H1 (cell line): ENCODE results near the gene PDE4B. TPM values are rescaled to one million over a fixed set of nuclear protein-coding genes. Genes with fewer than 3 reads are reported as not detected.

Experiments
- CTCF ChIA-PET: fragments of 300-600 bp; sonication (Branson Sonifier 250); formaldehyde crosslinking; loops from one replicate; lab custom pipeline; 2021; ENCODE audit not compliant: partially characterized antibody; lab: Charles Lee
- POLR2A ChIA-PET: fragments of 300-600 bp; sonication (Branson Sonifier 250); formaldehyde crosslinking; loops from one replicate; lab custom pipeline; 2021; ENCODE audit warnings: inconsistent platforms; ENCODE audit not compliant: partially characterized antibody; lab: Charles Lee
- DNase-seq, 2 experiments: peaks; one replicate each; pipeline versions ENCODE4 v3.0.0 to v3.0.0-alpha.2; 2010 to 2022; ENCODE audit warnings: low spot score in 2 of 2, low read depth in 1 of 2, mixed read lengths in 1 of 2
- FAIRE-seq: peaks from 2 replicates; lab custom pipeline; 2011; peaks lifted over from hg19 to GRCh38; lab: Jason Lieb, UNC
- H2AFZ ChIP-seq: 2 replicates; pipeline ENCODE4 v1.8.1; 2012; ENCODE audit warnings: low read length, inconsistent platforms
- H2AK5ac ChIP-seq: 2 replicates; pipeline ENCODE4 v1.6.1; 2013; ENCODE audit warnings: low read depth, low read length
- H2BK120ac ChIP-seq: replicated peaks from 2 replicates; pipeline ENCODE3; 2013; ENCODE audit warnings: low read depth, low read length, inconsistent platforms
- H2BK12ac ChIP-seq: 2 replicates; pipeline ENCODE4 v1.6.1; 2013; ENCODE audit warnings: low read depth, low read length
- H2BK15ac ChIP-seq: 2 replicates; pipeline ENCODE4 v1.6.1; 2013; ENCODE audit warnings: low read length
- H2BK20ac ChIP-seq: 2 replicates; pipeline ENCODE4 v1.6.1; 2013; ENCODE audit warnings: low read length
- H2BK5ac ChIP-seq: 2 replicates; pipeline ENCODE4 v1.6.1; 2013; ENCODE audit warnings: low read depth, low read length
- H3K14ac ChIP-seq: 2 replicates; pipeline ENCODE4 v1.6.1; 2013; ENCODE audit warnings: inconsistent platforms; ENCODE audit not compliant: insufficient read length
- H3K18ac ChIP-seq: 2 replicates; pipeline ENCODE4 v1.6.1; 2013; ENCODE audit warnings: low read length; ENCODE audit errors: extremely low read depth
- H3K23ac ChIP-seq: 2 replicates; pipeline ENCODE4 v1.6.1; 2013; ENCODE audit warnings: inconsistent platforms; ENCODE audit not compliant: insufficient read length
- H3K23me2 ChIP-seq: 2 replicates; pipeline ENCODE4 v1.6.1; 2013; ENCODE audit warnings: low read depth, low read length
- H3K27ac ChIP-seq: 2 replicates; pipeline ENCODE4 v1.6.1; 2011; ENCODE audit warnings: low read depth, low read length, inconsistent platforms
- H3K27me3 ChIP-seq, 4 experiments: replicated peaks in 1 of 4; 1 replicate in 1 of 4; 2 replicates in 3 of 4; pipeline versions ENCODE4 v1.6.1 to v1.8.1; 2011 to 2013; ENCODE audit warnings: low read length in 3 of 4, mild to moderate bottlenecking in 3 of 4, inconsistent platforms in 2 of 4, mixed read lengths in 2 of 4, moderate library complexity in 1 of 4; ENCODE audit not compliant: control insufficient read depth in 3 of 4, insufficient read depth in 3 of 4; ENCODE audit errors: extremely low read depth in 1 of 4
- H3K36me3 ChIP-seq, 4 experiments: 2 replicates each; pipeline versions ENCODE4 v1.6.1 to v1.8.1; 2011 to 2013; ENCODE audit warnings: mild to moderate bottlenecking in 4 of 4, low read length in 3 of 4, moderate library complexity in 2 of 4, control low read depth in 1 of 4, inconsistent platforms in 1 of 4; ENCODE audit not compliant: insufficient read depth in 4 of 4, control insufficient read depth in 2 of 4
- H3K4ac ChIP-seq: replicated peaks from 2 replicates; pipeline ENCODE3; 2013; ENCODE audit warnings: low read length, low read depth, mixed read lengths, inconsistent platforms; ENCODE audit not compliant: insufficient read length
- H3K4me1 ChIP-seq, 4 experiments: replicated peaks in 1 of 4; 1 replicate in 1 of 4; 2 replicates in 3 of 4; pipeline versions ENCODE4 v1.6.1 to v1.8.1; 2011 to 2013; ENCODE audit warnings: low read length in 3 of 4, inconsistent platforms in 2 of 4, mixed read lengths in 1 of 4; ENCODE audit not compliant: insufficient read depth in 4 of 4, control insufficient read depth in 3 of 4
- H3K4me2 ChIP-seq, 2 experiments: 2 replicates each; pipeline versions ENCODE4 v1.6.1 to v1.8.1; 2011 to 2013; ENCODE audit warnings: low read depth in 2 of 2, low read length in 2 of 2, control low read depth in 1 of 2, inconsistent platforms in 1 of 2, mild to moderate bottlenecking in 1 of 2; ENCODE audit not compliant: insufficient read depth in 1 of 2
- H3K4me3 ChIP-seq, 4 experiments: fragments of 200-600, 300-600 bp in 1 of 4; sonication (generic), shearing (Covaris generic), sonication (Bioruptor Twin) in 1 of 4; 2 replicates each; pipeline versions ENCODE4 v1.5.1 to v1.8.1; 2011 to 2016; ENCODE audit warnings: low read length in 4 of 4, low read depth in 3 of 4, control low read depth in 2 of 4, inconsistent platforms in 2 of 4, mild to moderate bottlenecking in 2 of 4, mixed read lengths in 1 of 4, moderate library complexity in 1 of 4; ENCODE audit not compliant: insufficient read depth in 2 of 4; ENCODE audit errors: extremely low read depth in 1 of 4
- H3K56ac ChIP-seq: replicated peaks from 2 replicates; pipeline ENCODE3; 2013; ENCODE audit warnings: low read depth, mild to moderate bottlenecking, mixed read lengths, low read length, inconsistent platforms; ENCODE audit not compliant: insufficient read length
- H3K79me1 ChIP-seq: 2 replicates; pipeline ENCODE4 v1.6.1; 2013; ENCODE audit warnings: low read depth, low read length, control low read depth
- H3K79me2 ChIP-seq, 2 experiments: 2 replicates each; pipeline versions ENCODE4 v1.6.1 to v1.8.1; 2012 to 2013; ENCODE audit warnings: low read length in 2 of 2, mild to moderate bottlenecking in 2 of 2, inconsistent platforms in 1 of 2; ENCODE audit not compliant: insufficient read depth in 2 of 2, control insufficient read depth in 1 of 2
- H3K9ac ChIP-seq, 4 experiments: replicated peaks in 1 of 4; 1 replicate in 1 of 4; 2 replicates in 3 of 4; pipeline versions ENCODE4 v1.6.1 to v1.8.1; 2011 to 2013; ENCODE audit warnings: low read depth in 3 of 4, low read length in 3 of 4, control low read depth in 2 of 4, mild to moderate bottlenecking in 2 of 4, moderate library complexity in 2 of 4, inconsistent platforms in 1 of 4; ENCODE audit errors: extremely low read depth in 1 of 4
- H3K9me3 ChIP-seq, 2 experiments: 2 replicates each; pipeline versions ENCODE4 v1.6.1 to v1.8.1; 2012 to 2013; ENCODE audit warnings: mild to moderate bottlenecking in 2 of 2, moderate library complexity in 2 of 2, control low read depth in 1 of 2, inconsistent platforms in 1 of 2, low read depth in 1 of 2, low read length in 1 of 2, mixed read lengths in 1 of 2; ENCODE audit not compliant: insufficient read depth in 2 of 2
- H4K20me1 ChIP-seq, 2 experiments: replicated peaks in 1 of 2; 2 replicates each; pipeline versions ENCODE3 to v1.8.1; 2011 to 2013; ENCODE audit warnings: inconsistent platforms in 2 of 2, low read length in 2 of 2, mild to moderate bottlenecking in 1 of 2; ENCODE audit not compliant: insufficient read depth in 2 of 2, control insufficient read depth in 1 of 2
- H4K5ac ChIP-seq: 2 replicates; pipeline ENCODE4 v1.6.1; 2013; ENCODE audit warnings: low read length, low read depth, mixed read lengths, inconsistent platforms; ENCODE audit not compliant: insufficient read length
- H4K8ac ChIP-seq: 2 replicates; pipeline ENCODE4 v1.8.0; 2013; ENCODE audit warnings: mild to moderate bottlenecking, moderate library complexity, low read length, inconsistent platforms; ENCODE audit not compliant: insufficient read depth; ENCODE audit errors: extremely low read depth
- H4K91ac ChIP-seq: replicated peaks from 2 replicates; pipeline ENCODE3; 2013; ENCODE audit warnings: low read length, mixed read lengths, inconsistent platforms; ENCODE audit not compliant: insufficient read length
- ASH2L ChIP-seq: fragments of 200-600, 300-600 bp; sonication (generic); IDR thresholded peaks from one replicate; pipeline ENCODE4 v1.7.1; 2017; ENCODE audit warnings: low read length
- BACH1 ChIP-seq: IDR thresholded peaks from 2 replicates; pipeline ENCODE4 v1.6.1; 2012; ENCODE audit warnings: low read length, improper control_type of control experiment
- CTBP2 ChIP-seq: IDR thresholded peaks from 2 replicates; pipeline ENCODE4 v1.7.0; 2011; ENCODE audit warnings: borderline replicate concordance, mild to moderate bottlenecking, moderate library complexity, mixed read lengths, low read length; ENCODE audit not compliant: insufficient read depth, insufficient read length
- EP300 ChIP-seq, 2 experiments: IDR thresholded peaks; 1 replicate in 1 of 2; 2 replicates in 1 of 2; pipeline ENCODE4 v1.6.1; 2011 to 2012; ENCODE audit warnings: low read depth in 2 of 2, low read length in 2 of 2, mild to moderate bottlenecking in 2 of 2, borderline replicate concordance in 1 of 2, inconsistent platforms in 1 of 2, moderate library complexity in 1 of 2
- EZH2 ChIP-seq: fragments of 200-600 bp; sonication (generic); IDR thresholded peaks from 2 replicates; pipeline ENCODE4 v1.7.1; 2012; ENCODE audit warnings: low read depth, mild to moderate bottlenecking, moderate library complexity, low read length, inconsistent platforms; ENCODE audit not compliant: severe bottlenecking
- GTF2F1 ChIP-seq: IDR thresholded peaks from 2 replicates; pipeline ENCODE4 v1.6.1; 2012; ENCODE audit warnings: low read depth, low read length, improper control_type of control experiment, borderline replicate concordance
- MAFK ChIP-seq: IDR thresholded peaks from 2 replicates; pipeline ENCODE4 v1.6.1; 2012; ENCODE audit warnings: low read depth, mild to moderate bottlenecking, improper control_type of control experiment, low read length
- NANOG ChIP-seq: IDR thresholded peaks from 2 replicates; pipeline ENCODE4 v1.6.1; 2011; ENCODE audit warnings: low read length, low read depth, mild to moderate bottlenecking, inconsistent platforms; ENCODE audit not compliant: insufficient read depth, poor library complexity, severe bottlenecking
- POLR2A ChIP-seq, 2 experiments: IDR thresholded peaks; 1 replicate in 1 of 2; 2 replicates in 1 of 2; pipeline ENCODE4 v1.6.1; 2011; ENCODE audit warnings: low read depth in 2 of 2, low read length in 2 of 2, mild to moderate bottlenecking in 2 of 2; ENCODE audit errors: control extremely low read depth in 1 of 2
- RAD21 ChIP-seq, 2 experiments: IDR thresholded peaks in 1 of 2; conservative IDR thresholded peaks in 1 of 2; 2 replicates each; pipeline ENCODE4 v1.6.1; 2011; ENCODE audit warnings: low read depth in 2 of 2, low read length in 2 of 2, improper control_type of control experiment in 1 of 2, inconsistent platforms in 1 of 2, mild to moderate bottlenecking in 1 of 2, moderate library complexity in 1 of 2
- RBBP5 ChIP-seq: IDR thresholded peaks from 2 replicates; pipeline ENCODE4 v1.7.1; 2012; ENCODE audit warnings: low read depth, mild to moderate bottlenecking, inconsistent platforms, low read length, moderate library complexity, borderline replicate concordance
- SP2 ChIP-seq: IDR thresholded peaks from 2 replicates; pipeline ENCODE4 v1.6.1; 2012; ENCODE audit warnings: mild to moderate bottlenecking, low read length, inconsistent platforms
- SUZ12 ChIP-seq: fragments of 200-600 bp; sonication (generic); IDR thresholded peaks from 2 replicates; pipeline ENCODE4 v1.6.1; 2012; ENCODE audit warnings: mild to moderate bottlenecking, inconsistent platforms, low read length, moderate library complexity, mixed read lengths
- whole genome bisulfite sequencing, 2 experiments: shearing (Covaris generic) in 1 of 2; methylation state at CpG; one replicate each; pipeline versions ENCODE4 v1.1.6 to v1.1.7; 2013 to 2015; ENCODE audit warnings: low lambda C conversion rate in 2 of 2, mixed read lengths in 2 of 2, inconsistent platforms in 1 of 2, low coverage in 1 of 2, missing lambda C conversion rate in 1 of 2; ENCODE audit not compliant: insufficient replicate concordance in 2 of 2, insufficient coverage in 1 of 2, insufficient read length in 1 of 2; ENCODE audit errors: extremely low coverage in 1 of 2, missing lambda C conversion rate in 1 of 2; 5-methylcytosine and 5-hydroxymethylcytosine counted together
- polyA plus RNA-seq, 7 experiments: library from polyadenylated mRNA; depleted of rRNA in 3 of 7; stranded (reverse) in 5 of 7; unstranded in 2 of 7; fragments of >200 nt in 5 of 7; fragments of 200-250 nt in 2 of 7; gene quantifications; 1 replicate in 5 of 7; 2 replicates in 1 of 7; 4 replicates in 1 of 7; pipeline versions ENCODE4 v1.2.1 to v1.2.3, GENCODE V29; 2011 to 2013; ENCODE audit warnings: missing spikeins in 2 of 7, mixed read lengths in 2 of 7
- total RNA-seq: library from RNA; stranded (reverse); fragmentation: NEBNext Ultra II Directional; extraction: Animal tissue kit (Norgen Biotek cat#: 25700); gene quantifications from 2 replicates; pipeline ENCODE4 v1.2.1, GENCODE V29; 2021
- TF ChIP-seq, protein P1 (sequence below): IDR thresholded peaks from 2 replicates; pipeline ENCODE4 v1.6.1; 2012; ENCODE audit warnings: inconsistent platforms

PDE4B gene
- total and polyA plus RNA-seq, 2 of the 8 experiments (the other 6 are each of a cell fraction or from before 2014, with no cell fraction given): 5.0 to 15.1 TPM

DNA sequence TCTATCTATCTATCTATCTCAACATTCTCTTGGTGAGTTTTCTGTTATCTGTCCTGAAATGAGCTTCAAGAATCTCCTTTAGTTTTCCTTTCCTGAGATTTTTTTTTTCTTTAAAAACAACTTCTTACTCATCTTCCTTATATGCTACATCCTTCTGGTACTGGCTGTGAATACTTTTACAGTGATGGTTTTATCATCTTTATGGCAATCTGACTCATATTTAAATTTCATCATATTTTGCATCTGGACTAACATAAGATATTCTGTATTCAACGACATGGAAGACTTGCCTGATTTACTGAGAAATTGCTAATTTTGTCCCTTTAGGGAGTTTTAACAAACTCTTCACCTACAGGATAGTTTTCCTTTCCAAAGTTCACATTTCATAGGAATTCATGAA lies 33.0 kb downstream of the PDE4B start:
- Histone ChIP-seq H3K9ac (no peak overlapping the region), H2BK20ac (no peak overlapping the region), H3K79me1 (no peaks in the 10 kb centered on the region), H3K14ac (no peak overlapping the region), H2AFZ (no peak overlapping the region), H3K4ac (no peak overlapping the region), H3K4me1 (no peaks in the 10 kb centered on the region), H3K27ac (no peak overlapping the region), H2BK120ac (no peak overlapping the region), H3K79me2 (no peaks in the 10 kb centered on the region), H4K20me1 (no peaks in the 10 kb centered on the region), H3K27me3 (peaks cover 0 to 1% (median 0%) of the 10 kb centered on the region in 4 experiments; a peak in 1 of 7 replicates), H3K9me3 (no peaks in the 10 kb centered on the region), H3K23ac (no peak overlapping the region), H3K4me2 (no peak overlapping the region), H2BK12ac (no peak overlapping the region), H2BK5ac (no peak overlapping the region), H3K18ac (no peak overlapping the region), H3K56ac (no peak overlapping the region), H4K91ac (no peak overlapping the region), H3K23me2 (no peaks in the 10 kb centered on the region), H3K4me3 (no peak overlapping the region), H3K36me3 (no peaks in the 10 kb centered on the region), H2BK15ac (no peak overlapping the region), H2AK5ac (no peak overlapping the region), H4K8ac (no peak overlapping the region), H4K5ac (no peak overlapping the region)
- ChIA-PET POLR2A (no interaction called here), CTCF (no interaction called here)
- WGBS, 2 experiments: 100% methylated on average over 1 of the region's 1 CpG; no CpG with 5 or more reads in 1 of the 2 experiments
- FAIRE-seq (no peak), DNase-seq (no peak)
- TF ChIP-seq NANOG (no peak), POLR2A (IDR thresholded peaks at IDR 0.05; ENCODE audit: control extremely low read depth in 1 of 2, low read depth in 2 of 2, low read length in 2 of 2) (no peak), MAFK (no peak), BACH1 (no peak), CTBP2 (no peak), ASH2L (no peak), EZH2 (no peak), SUZ12 (no peak), RAD21 (IDR thresholded peaks at IDR 0.05 in 1 of 2, conservative IDR thresholded peaks at IDR 0.05 in 1 of 2; ENCODE audit: low read depth in 2 of 2, low read length in 2 of 2) (no peak), GTF2F1 (no peak), RBBP5 (no peak), SP2 (no peak), EP300 (IDR thresholded peaks at IDR 0.05; ENCODE audit: borderline replicate concordance in 1 of 2, low read depth in 2 of 2, low read length in 2 of 2) (no peak)
- TF ChIP-seq, protein P1, sequence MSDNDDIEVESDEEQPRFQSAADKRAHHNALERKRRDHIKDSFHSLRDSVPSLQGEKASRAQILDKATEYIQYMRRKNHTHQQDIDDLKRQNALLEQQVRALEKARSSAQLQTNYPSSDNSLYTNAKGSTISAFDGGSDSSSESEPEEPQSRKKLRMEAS: no peak
